Hepatocyte (in vitro differentiated cells): ENCODE measurements around the gene FDXR. TPM values are rescaled to one million over a fixed set of nuclear protein-coding genes. Genes with fewer than 3 reads are reported as not detected.

ENCODE experiments used
- DNase-seq: peaks from one replicate; pipeline ENCODE4 v3.0.0-alpha.2; 2016; ENCODE audit warnings: low spot score
- H2AFZ ChIP-seq: fragments of 200-600 bp; sonication (generic); 2 replicates; pipeline ENCODE4 v1.6.0; 2016; ENCODE audit warnings: antibody characterized with exemption, mild to moderate bottlenecking
- H3K27ac ChIP-seq: fragments of 200-600 bp; sonication (generic); 2 replicates; pipeline ENCODE4 v1.5.1; 2016; ENCODE audit warnings: mild to moderate bottlenecking
- H3K27me3 ChIP-seq: fragments of 200-600 bp; sonication (generic); 2 replicates; pipeline ENCODE4 v1.6.1; 2016
- H3K36me3 ChIP-seq: fragments of 200-600 bp; sonication (generic); replicated peaks from 2 replicates; pipeline ENCODE4 v1.5.1; 2016; ENCODE audit warnings: low read depth; ENCODE audit not compliant: insufficient read depth
- H3K4me1 ChIP-seq: fragments of 200-600 bp; sonication (generic); 2 replicates; pipeline ENCODE4 v1.5.1; 2016; ENCODE audit warnings: mild to moderate bottlenecking, moderate library complexity; ENCODE audit not compliant: insufficient read depth
- H3K4me2 ChIP-seq: fragments of 200-600 bp; sonication (generic); 2 replicates; pipeline ENCODE4 v1.6.0; 2016
- H3K4me3 ChIP-seq: fragments of 200-600 bp; sonication (generic); 2 replicates; pipeline ENCODE4 v1.5.1; 2016; ENCODE audit warnings: mild to moderate bottlenecking
- H3K79me2 ChIP-seq: fragments of 200-600 bp; sonication (generic); 2 replicates; pipeline ENCODE4 v1.6.0; 2017; ENCODE audit warnings: mild to moderate bottlenecking
- H3K9me2 ChIP-seq: fragments of 200-600 bp; sonication (generic); replicated peaks from 2 replicates; pipeline ENCODE4 v1.6.0; 2017; ENCODE audit warnings: mild to moderate bottlenecking; ENCODE audit not compliant: insufficient read depth
- H3K9me3 ChIP-seq: fragments of 200-600 bp; sonication (generic); 2 replicates; pipeline ENCODE4 v1.5.1; 2016; ENCODE audit warnings: low read depth, mild to moderate bottlenecking
- H4K20me1 ChIP-seq: fragments of 200-600 bp; sonication (generic); 2 replicates; pipeline ENCODE4 v1.6.0; 2016; ENCODE audit warnings: mild to moderate bottlenecking; ENCODE audit not compliant: insufficient read depth, poor library complexity, severe bottlenecking
- EZH2 ChIP-seq: fragments of 200-600 bp; sonication (generic); IDR thresholded peaks from 2 replicates; pipeline ENCODE4 v1.6.1; 2016; ENCODE audit warnings: antibody characterized with exemption, mild to moderate bottlenecking, borderline replicate concordance
- EZH2phosphoT487 ChIP-seq: fragments of 200-600 bp; sonication (generic); IDR thresholded peaks from one replicate; pipeline ENCODE4 v1.6.1; 2018; ENCODE audit warnings: antibody characterized with exemption, mild to moderate bottlenecking, low read depth, moderate library complexity; ENCODE audit not compliant: unreplicated experiment, severe bottlenecking
- WGBS: methylation state at CpG from one replicate; pipeline ENCODE4 v1.1.6; 2016; ENCODE audit warnings: low lambda C conversion rate; ENCODE audit errors: missing lambda C conversion rate; 5-methylcytosine and 5-hydroxymethylcytosine counted together
- polyA plus RNA-seq: library from polyadenylated mRNA; unstranded; fragments of >200 nt; fragmentation: Nextera tagmentation; extraction: Ambion mirVana; gene quantifications from 2 replicates; pipeline ENCODE4 v1.2.1, GENCODE V29; 2016
- total RNA-seq: library from RNA; depleted of rRNA; stranded (reverse); fragments of >200 nt; gene quantifications from 2 replicates; pipeline ENCODE4 v1.2.3, GENCODE V29; 2014
- TF ChIP-seq, protein P1 (sequence below): fragments of 200-600 bp; sonication (generic); IDR thresholded peaks from 2 replicates; pipeline ENCODE4 v1.5.1; 2016; ENCODE audit warnings: antibody characterized with exemption, mild to moderate bottlenecking; ENCODE audit not compliant: poor library complexity

FDXR gene
- total and polyA plus RNA-seq, 2 experiments from 2014 or later = 12.2 to 14.2 TPM

DNA sequence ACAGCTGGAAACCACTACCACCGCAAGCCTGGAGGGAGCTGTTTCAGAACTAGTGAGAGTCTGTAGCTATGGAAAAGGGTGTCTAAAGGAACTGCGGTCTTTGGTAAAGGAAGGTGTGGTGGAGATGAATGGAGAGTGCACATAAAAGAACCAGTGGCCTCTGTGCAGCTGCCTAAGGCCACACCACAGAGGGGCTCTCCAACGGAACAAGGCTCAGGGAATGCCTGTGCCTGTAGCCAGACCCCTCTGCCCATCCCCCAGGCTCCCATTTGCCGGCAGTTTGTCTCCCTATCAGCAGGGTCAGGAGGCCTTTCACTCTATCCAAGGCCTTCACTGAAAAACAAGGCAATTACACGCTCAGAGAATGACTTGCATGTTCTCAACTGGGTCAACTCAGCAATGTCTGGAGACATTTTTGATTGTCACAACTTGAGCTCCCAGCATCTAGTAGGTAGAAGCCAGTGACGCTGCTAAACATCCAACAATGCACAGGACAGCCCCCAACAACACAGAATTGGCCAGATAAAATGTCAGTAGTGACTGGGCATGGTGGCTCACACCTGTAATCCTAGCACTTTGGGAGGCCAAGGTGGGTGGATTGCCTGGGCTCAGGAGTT, 3.3 kb upstream of the FDXR start:
- no peak for DNase-seq
- H2AFZ ChIP-seq = no peak overlapping the region
- H3K4me2 ChIP-seq = no peak overlapping the region
- H3K4me1 ChIP-seq = peaks cover 10% of the 10 kb centered on the region
- H3K36me3 ChIP-seq = no peaks in the 10 kb centered on the region
- no peaks in the 10 kb centered on the region for H3K9me2 ChIP-seq
- TF ChIP-seq EZH2phosphoT487 = no peak
- TF ChIP-seq EZH2 = no peak
- no peaks in the 10 kb centered on the region for H3K27me3 ChIP-seq
- H3K27ac ChIP-seq = no peak overlapping the region
- H3K4me3 ChIP-seq = no peak overlapping the region
- WGBS = 54% methylated on average over 6 of the region's 6 CpGs
- H3K9me3 ChIP-seq = no peaks in the 10 kb centered on the region
- H3K79me2 ChIP-seq = no peaks in the 10 kb centered on the region
- no peaks in the 10 kb centered on the region for H4K20me1 ChIP-seq

DNA sequence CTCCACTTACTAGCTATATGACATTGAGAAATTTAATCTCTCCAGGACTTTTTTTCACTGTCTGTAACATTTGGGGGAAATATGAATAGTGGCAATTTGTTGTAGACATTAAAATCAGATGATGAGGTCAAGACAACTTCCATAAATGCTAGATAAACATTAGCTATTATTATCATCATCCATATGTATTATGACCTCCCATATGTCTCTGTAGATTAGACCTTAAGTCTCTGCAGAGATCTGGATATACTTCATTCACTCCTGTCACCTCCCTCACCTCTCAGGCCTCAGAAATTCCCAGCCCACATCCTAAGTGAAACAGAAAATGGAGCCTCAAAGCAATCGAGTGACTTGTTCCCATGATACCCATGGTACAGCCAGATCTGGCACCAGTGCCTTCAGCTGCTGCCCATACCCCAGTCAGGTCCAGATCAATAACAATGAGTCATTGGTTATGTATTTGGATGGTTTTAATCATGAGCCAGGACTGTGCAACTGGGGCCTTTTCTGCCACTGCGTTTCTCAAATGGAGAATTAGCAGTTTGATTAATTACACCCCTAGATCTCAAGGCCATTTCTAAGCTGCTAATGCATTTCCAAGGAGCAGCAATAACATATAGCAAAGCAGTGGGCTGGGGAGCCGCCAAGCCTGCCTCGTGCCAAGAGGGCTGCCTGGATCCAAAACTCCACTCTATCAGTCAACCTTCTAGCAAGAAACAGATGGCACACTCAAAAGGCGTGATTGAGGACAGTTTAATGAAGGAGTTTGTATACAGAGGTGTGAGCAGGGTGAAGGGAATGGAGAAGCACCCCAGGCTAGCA, 2.6 kb upstream of the FDXR start:
- DNase-seq = no peak
- TF ChIP-seq EZH2 = no peak
- H3K27ac ChIP-seq = no peak overlapping the region
- H3K4me3 ChIP-seq = no peak overlapping the region
- no peaks in the 10 kb centered on the region for H3K9me3 ChIP-seq
- H2AFZ ChIP-seq = no peak overlapping the region
- no peaks in the 10 kb centered on the region for H4K20me1 ChIP-seq
- 81% methylated on average over 5 of the region's 5 CpGs for WGBS
- no peaks in the 10 kb centered on the region for H3K79me2 ChIP-seq
- peaks cover 10% of the 10 kb centered on the region for H3K4me1 ChIP-seq
- no peak overlapping the region for H3K4me2 ChIP-seq
- H3K27me3 ChIP-seq = no peaks in the 10 kb centered on the region
- H3K36me3 ChIP-seq = no peaks in the 10 kb centered on the region
- H3K9me2 ChIP-seq = no peaks in the 10 kb centered on the region

DNA sequence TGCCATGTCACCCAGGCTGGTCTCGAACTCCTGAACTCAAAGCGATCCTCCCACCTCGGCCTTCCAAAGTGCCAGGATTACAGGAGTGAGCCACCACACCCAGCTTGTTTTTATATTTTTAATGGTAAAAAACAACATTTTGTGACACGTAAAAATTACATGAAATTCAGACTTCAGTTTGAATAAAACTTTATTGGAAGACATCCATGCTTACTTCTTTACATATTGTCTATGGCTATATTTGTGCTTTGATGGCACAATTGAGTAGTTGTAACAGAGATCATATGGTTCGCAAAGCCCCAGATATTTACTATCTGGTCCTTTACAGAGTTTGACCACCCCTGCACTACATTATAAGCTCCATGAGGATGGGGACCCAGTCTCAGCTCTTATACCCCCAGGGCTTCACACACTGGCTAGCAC, 1.8 kb upstream of the FDXR start:
- no peaks in the 10 kb centered on the region for H3K9me3 ChIP-seq
- no peaks in the 10 kb centered on the region for H4K20me1 ChIP-seq
- H3K4me1 ChIP-seq = peaks cover 10% of the 10 kb centered on the region
- no peak overlapping the region for H3K4me3 ChIP-seq
- TF ChIP-seq EZH2phosphoT487 (no peak), EZH2 (no peak)
- TF ChIP-seq, protein P1, sequence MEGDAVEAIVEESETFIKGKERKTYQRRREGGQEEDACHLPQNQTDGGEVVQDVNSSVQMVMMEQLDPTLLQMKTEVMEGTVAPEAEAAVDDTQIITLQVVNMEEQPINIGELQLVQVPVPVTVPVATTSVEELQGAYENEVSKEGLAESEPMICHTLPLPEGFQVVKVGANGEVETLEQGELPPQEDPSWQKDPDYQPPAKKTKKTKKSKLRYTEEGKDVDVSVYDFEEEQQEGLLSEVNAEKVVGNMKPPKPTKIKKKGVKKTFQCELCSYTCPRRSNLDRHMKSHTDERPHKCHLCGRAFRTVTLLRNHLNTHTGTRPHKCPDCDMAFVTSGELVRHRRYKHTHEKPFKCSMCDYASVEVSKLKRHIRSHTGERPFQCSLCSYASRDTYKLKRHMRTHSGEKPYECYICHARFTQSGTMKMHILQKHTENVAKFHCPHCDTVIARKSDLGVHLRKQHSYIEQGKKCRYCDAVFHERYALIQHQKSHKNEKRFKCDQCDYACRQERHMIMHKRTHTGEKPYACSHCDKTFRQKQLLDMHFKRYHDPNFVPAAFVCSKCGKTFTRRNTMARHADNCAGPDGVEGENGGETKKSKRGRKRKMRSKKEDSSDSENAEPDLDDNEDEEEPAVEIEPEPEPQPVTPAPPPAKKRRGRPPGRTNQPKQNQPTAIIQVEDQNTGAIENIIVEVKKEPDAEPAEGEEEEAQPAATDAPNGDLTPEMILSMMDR = no peak
- H3K9me2 ChIP-seq = no peaks in the 10 kb centered on the region
- no peaks in the 10 kb centered on the region for H3K27me3 ChIP-seq
- 96% methylated on average over 5 of the region's 5 CpGs for WGBS
- no peaks in the 10 kb centered on the region for H3K36me3 ChIP-seq
- H3K79me2 ChIP-seq = no peaks in the 10 kb centered on the region
- no peak for DNase-seq
- no peak overlapping the region for H3K27ac ChIP-seq
- no peak overlapping the region for H2AFZ ChIP-seq
- no peak overlapping the region for H3K4me2 ChIP-seq

DNA sequence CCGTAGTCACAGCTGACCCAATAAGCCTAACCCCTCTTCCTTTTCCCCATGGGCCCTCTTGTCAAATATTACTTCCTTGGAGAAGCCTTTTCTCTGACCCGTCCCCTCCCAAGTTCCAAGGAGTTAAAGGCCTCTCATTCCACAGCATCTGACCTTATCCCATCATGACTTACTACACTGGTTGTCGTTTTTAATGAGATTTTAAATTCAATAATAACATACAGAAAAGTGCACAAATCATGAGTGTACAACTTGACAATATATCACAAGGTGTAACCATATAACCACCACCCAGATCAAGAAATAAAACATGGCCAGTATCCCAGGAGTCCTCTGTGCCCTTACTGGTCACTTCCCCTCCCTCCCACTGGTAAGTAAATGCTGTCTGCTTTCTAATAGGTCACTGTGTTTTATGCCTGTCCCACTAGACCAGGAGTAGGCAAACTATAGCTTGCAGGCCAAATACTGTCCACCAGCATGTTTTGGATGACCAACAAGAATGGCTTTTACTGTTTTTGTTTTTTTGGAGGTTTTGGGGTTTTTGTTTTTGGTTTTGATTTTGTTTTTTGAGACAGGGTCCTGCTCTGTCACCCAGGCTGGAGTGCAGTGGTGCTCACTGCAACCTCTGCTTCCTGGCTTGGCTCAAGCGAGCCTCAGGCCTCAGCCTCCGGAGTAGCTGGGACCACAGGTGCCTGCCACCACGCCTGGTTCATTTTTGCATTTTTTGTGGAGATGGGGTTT, 1.2 kb upstream of the FDXR start:
- H4K20me1 ChIP-seq = no peaks in the 10 kb centered on the region
- H3K4me3 ChIP-seq = peak overlapping the region; percentile 17
- no peak for TF ChIP-seq EZH2phosphoT487
- peak overlapping the region; percentile 78 for H3K4me2 ChIP-seq
- H3K4me1 ChIP-seq = peaks cover 10% of the 10 kb centered on the region
- no peaks in the 10 kb centered on the region for H3K9me2 ChIP-seq
- WGBS = 63% methylated on average over 6 of the region's 6 CpGs
- no peaks in the 10 kb centered on the region for H3K27me3 ChIP-seq
- H3K36me3 ChIP-seq = no peaks in the 10 kb centered on the region
- DNase-seq = no peak
- H3K9me3 ChIP-seq = no peaks in the 10 kb centered on the region
- peak overlapping the region; percentile 84 for H3K27ac ChIP-seq
- peak overlapping the region; percentile 59 for H2AFZ ChIP-seq
- no peaks in the 10 kb centered on the region for H3K79me2 ChIP-seq
